ENCODE results near the gene ATP2A1. TPM values are rescaled to one million over a fixed set of nuclear protein-coding genes. Genes with fewer than 3 reads are reported as not detected.
"Not testable (repeated sequence)": the region's sequence is repeated elsewhere in the genome, so short reads cannot be mapped to it uniquely, and the experiment has no call there.

The ATP2A1 gene
- polyA plus RNA-seq, 2 of the 4 experiments (the other 2 are of a cell fraction), result 0.96 to 5.2 TPM

GRCh38 chr16:28924762-28925385 lies 46.6 kb downstream of the ATP2A1 start, which contains the start of gene RABEP2:
TSS of gene RABEP2 (minus strand) at chr16:28925238. CDS start at chr16:28925163, 75 bp downstream.
- ChIA-PET POLR2A (interaction anchor here (0.6 to 1.6 kb wide), 8 partner anchors 10 to 1074 kb away, joined by 3 to 6 read pairs (median 4); partner anchors contain the start of genes ATXN2L and NFATC2IP), CTCF (interaction anchor here (1.6 to 13.3 kb wide), 3 partner anchors 17 to 22 kb away, joined by 4 to 92 read pairs (median 12); no protein-coding TSS in a partner anchor)
- peak; percentile 89 to 97 for DNase-seq (ENCODE audit: low read depth in 1 of 2, low spot score in 1 of 2)
- Histone ChIP-seq H3K27ac (peak within 1 kb of the TSS; percentile 93), H3K4me2 (peak within 1 kb of the TSS; percentile 82), H3K4me3 (peak within 1 kb of the TSS; percentile 60), H3K4me1 (peaks cover 10% of the 10 kb centered on the region; the same call in 2 of the 3 replicates), H3K9me3 (no peaks in the 10 kb centered on the region)
- ATAC-seq, result peak; percentile 89 to 94
- 0% methylated on average over 4 of the region's 66 CpGs for WGBS (ENCODE audit: missing lambda C conversion rate)
- TF ChIP-seq MAX (IDR thresholded peaks at IDR 0.05) (peak; percentile 34; the same call in 1 of the 2 replicates), POLR2A (IDR thresholded peaks at IDR 0.05; ENCODE audit: low read length) (0 out of 2 replicates have a peak, but pooled peaks have one; percentile 10), PHF8 (IDR thresholded peaks at IDR 0.05; ENCODE audit: borderline replicate concordance, low read depth) (no peak; the same call in 1 of the 2 replicates)
- no peak for FAIRE-seq

- TF ChIP-seq PHF8 (IDR thresholded peaks at IDR 0.05; ENCODE audit: borderline replicate concordance, low read depth) (peak; percentile 75), MAFK (IDR thresholded peaks at IDR 0.05; ENCODE audit: partially characterized antibody) (peak; percentile 59), HEYL (CRISPR knock-in tag; IDR thresholded peaks at IDR 0.05) (no peak), TFCP2L1 (CRISPR knock-in tag; IDR thresholded peaks at IDR 0.05) (no peak), ZFP36 (IDR thresholded peaks at IDR 0.05; ENCODE audit: borderline replicate concordance, partially characterized antibody) (no peak), HES2 (IDR thresholded peaks at IDR 0.05) (no peak), JUN (IDR thresholded peaks at IDR 0.05) (peak; percentile 72 to 83; a peak in 3 of 5 replicates), E2F6 (IDR thresholded peaks at IDR 0.05; ENCODE audit: borderline replicate concordance, low read depth) (0 out of 2 replicates have a peak, but pooled peaks have one; percentile 17), FOSL2 (IDR thresholded peaks at IDR 0.05) (no peak), FOSL2 (CRISPR knock-in tag; IDR thresholded peaks at IDR 0.05) (0 out of 2 replicates have a peak, but pooled peaks have one; percentile 15), FOXS1 (CRISPR knock-in tag; IDR thresholded peaks at IDR 0.05) (no peak), CHD2 (IDR thresholded peaks at IDR 0.05; ENCODE audit: low read length, partially characterized antibody) (no peak), MAX (IDR thresholded peaks at IDR 0.05) (peak; percentile 37), FOSB (CRISPR knock-in tag; IDR thresholded peaks at IDR 0.05) (no peak), BCL3 (IDR thresholded peaks at IDR 0.05) (peak; percentile 42; the same call in 1 of the 3 replicates), ESRRA (IDR thresholded peaks at IDR 0.05; ENCODE audit: borderline replicate concordance, low read length) (peak; percentile 40; the same call in 1 of the 2 replicates), POLR2A (IDR thresholded peaks at IDR 0.05; ENCODE audit: low read length) (peak; percentile 44)
- Histone ChIP-seq H3K4me1 (peaks cover 8% of the 10 kb centered on the region; the same call in 2 of the 3 replicates), H3K4me3 (peak overlapping the region; percentile 60), H3K27ac (peak overlapping the region; percentile 93), H3K9me3 (no peaks in the 10 kb centered on the region), H3K4me2 (peak overlapping the region; percentile 82)
- FAIRE-seq, result no peak
- CTCF ChIA-PET, result interaction anchor here (1.6 to 13.3 kb wide), 3 partner anchors 17 to 22 kb away, joined by 4 to 92 read pairs (median 12); no protein-coding TSS in a partner anchor
- peak; percentile 75 to 82 for ATAC-seq
- 7% methylated on average over 31 of the region's 48 CpGs for WGBS (ENCODE audit: missing lambda C conversion rate)
- POLR2A ChIA-PET, result interaction anchor here (0.6 to 1.6 kb wide), 9 partner anchors 11 to 1073 kb away, joined by 3 to 6 read pairs (median 4); partner anchors contain the start of genes ATXN2L and NFATC2IP
- DNase-seq (ENCODE audit: low read depth in 1 of 2, low spot score in 1 of 2), result peak; percentile 67 to 84
These were observed 47.3 kb downstream of the ATP2A1 start for GRCh38 chr16:28925386-28926228.

- CTCF ChIA-PET, result interaction anchor here (1.4 to 13.3 kb wide), 4 partner anchors 16 to 51 kb away, joined by 4 to 92 read pairs (median 8); no protein-coding TSS in a partner anchor
- H3K27ac ChIP-seq, result peak overlapping the region; percentile 93; a peak in 3 of 6 replicates
- POLR2A ChIA-PET, result not testable (repeated sequence)
These were observed 48.0 kb downstream of the ATP2A1 start for GRCh38 chr16:28926284-28926683.

More at GRCh38 chr16:28926284-28926683, 48.0 kb downstream of the ATP2A1 start:
- ATAC-seq; H3K4me1 ChIP-seq; H3K9me3 ChIP-seq; FAIRE-seq; DNase-seq (ENCODE audit: low read depth in 1 of 2, low spot score in 1 of 2): not testable (repeated sequence)
- WGBS (ENCODE audit: missing lambda C conversion rate), result 77% methylated on average over 2 of the region's 2 CpGs
- Histone ChIP-seq H3K4me2 (peak overlapping the region; percentile 82), H3K4me3 (peak overlapping the region; percentile 60; the same call in 2 of the 3 replicates)
